ENCODE measurements around the gene SRRM3.
"Not testable (repeated sequence)": the region's sequence is repeated elsewhere in the genome, so short reads cannot be mapped to it uniquely, and the experiment has no call there.

DNA sequence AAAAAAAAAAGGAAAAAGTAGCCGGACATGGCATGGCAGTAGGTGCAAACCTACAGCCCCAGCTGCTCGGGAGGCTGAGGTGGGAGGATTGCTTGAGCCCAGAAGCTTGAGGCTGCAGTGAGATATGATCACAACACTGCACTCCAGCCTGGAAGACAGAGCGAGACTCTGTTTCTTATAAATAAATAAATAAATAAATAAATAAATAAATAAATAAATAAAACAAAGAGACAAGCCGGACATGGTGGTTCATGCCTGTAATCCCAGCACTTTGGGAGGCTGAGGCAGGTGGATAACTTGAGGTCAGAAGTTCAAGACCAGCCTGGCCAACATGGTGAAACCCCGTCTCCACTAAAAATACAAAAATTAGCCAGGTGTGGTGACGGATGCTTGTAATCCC, 113.0 kb downstream of the SRRM3 start:
- not testable (repeated sequence) for TF ChIP-seq EP300, POLR2A (IDR thresholded peaks at IDR 0.05)

Measured in tibial nerve (tissue), 3 donors.